Calu3 (cell line): ENCODE results near the gene IER5. TPM values are rescaled to one million over a fixed set of nuclear protein-coding genes. Genes with fewer than 3 reads are reported as not detected.

Experiments
- BruUV-seq: library from RNA; stranded (reverse); fragments of 400-500 nt; replicated peaks from 2 replicates; lab custom pipeline; 2021; lab: Mats Ljungman, UMichigan
- CTCF ChIA-PET: fragments of 300-600 bp; sonication (Branson Sonifier 250); formaldehyde crosslinking; loops from one replicate; lab custom pipeline; 2022; ENCODE audit warnings: antibody characterized with exemption; lab: Charles Lee
- DNase-seq: peaks from one replicate; pipeline ENCODE4 v3.0.0; 2022
- H3K27ac Mint-ChIP-seq: one replicate; pipeline ENCODE4 v1.8.0; 2022; ENCODE audit warnings: mixed read lengths; ENCODE audit not compliant: unreplicated experiment
- H3K27me3 Mint-ChIP-seq: one replicate; pipeline ENCODE4 v1.8.0; 2022; ENCODE audit warnings: mixed read lengths; ENCODE audit not compliant: unreplicated experiment
- H3K36me3 Mint-ChIP-seq: one replicate; pipeline ENCODE4 v1.8.0; 2022; ENCODE audit warnings: mild to moderate bottlenecking, moderate library complexity, mixed read lengths; ENCODE audit not compliant: insufficient read depth, unreplicated experiment
- H3K4me1 Mint-ChIP-seq: one replicate; pipeline ENCODE4 v1.8.0; 2022; ENCODE audit warnings: mild to moderate bottlenecking, low read depth, mixed read lengths; ENCODE audit not compliant: unreplicated experiment
- H3K4me3 Mint-ChIP-seq: one replicate; pipeline ENCODE4 v1.8.0; 2022; ENCODE audit warnings: mild to moderate bottlenecking, low read depth, moderate library complexity, mixed read lengths; ENCODE audit not compliant: unreplicated experiment
- H3K9me3 Mint-ChIP-seq: one replicate; pipeline ENCODE4 v1.8.0; 2022; ENCODE audit warnings: low read depth, mixed read lengths; ENCODE audit not compliant: unreplicated experiment
- intact Hi-C: fragments of 100-400 bp; cut with micrococcal nuclease; formaldehyde crosslinking; loops from one replicate; pipeline ENCODE4 v1.10.0; 2022; ENCODE audit not compliant: unreplicated experiment
- total RNA-seq: library from RNA; stranded (reverse); gene quantifications from 2 replicates; pipeline ENCODE4 v1.2.3, GENCODE V29; 2022
- TF ChIP-seq, protein P1 (sequence below): fragments of 200-600 bp; IDR thresholded peaks from one replicate; pipeline ENCODE4 v1.8.0; 2022; ENCODE audit warnings: antibody characterized with exemption; ENCODE audit not compliant: unreplicated experiment

IER5 gene
- total RNA-seq, 1 experiment from 2014 or later, result 11.4 TPM

DNA sequence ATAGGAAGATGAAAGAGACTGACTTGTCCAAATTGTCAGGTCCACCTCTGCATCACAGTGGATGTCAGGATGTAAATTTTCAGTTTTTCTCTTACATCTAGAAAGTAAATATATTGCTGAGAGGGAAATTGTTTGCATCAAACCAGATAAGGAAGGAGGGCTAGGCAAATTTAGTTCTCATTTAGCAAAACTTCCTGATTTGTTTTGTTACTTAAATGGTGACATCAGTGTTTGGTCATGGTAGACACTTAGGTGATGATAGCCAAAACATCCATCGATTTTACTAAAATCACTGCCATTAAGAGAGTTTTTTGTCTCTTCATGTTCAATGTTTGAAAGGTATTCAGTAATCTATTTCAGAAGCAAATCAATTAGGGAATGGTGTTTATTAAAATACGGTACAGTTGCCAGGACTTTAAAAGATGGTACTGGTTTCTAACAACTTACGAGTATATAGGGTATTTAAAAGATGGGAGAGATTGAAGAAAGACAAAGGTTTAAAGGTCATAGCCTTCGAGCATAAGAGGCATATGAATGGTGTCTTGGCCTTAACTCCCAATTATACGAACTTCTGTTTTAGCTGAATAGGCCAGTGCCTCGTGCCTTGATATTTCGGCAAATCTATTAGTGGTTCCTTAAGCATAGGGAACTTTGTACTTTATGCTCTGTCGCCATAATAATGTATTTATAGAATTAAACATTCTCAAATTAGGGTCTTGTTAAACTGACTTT is 3.0 kb downstream of the IER5 start:
- DNase-seq, result no peak
- H3K27me3 Mint-ChIP-seq, result no peaks in the 10 kb centered on the region
- intact Hi-C loops, result loop anchor here (2.0 kb wide), 1 partner anchor 13 kb away; no protein-coding TSS in a partner anchor
- peaks cover 42% of the 10 kb centered on the region for H3K36me3 Mint-ChIP-seq
- TF ChIP-seq, protein P1, sequence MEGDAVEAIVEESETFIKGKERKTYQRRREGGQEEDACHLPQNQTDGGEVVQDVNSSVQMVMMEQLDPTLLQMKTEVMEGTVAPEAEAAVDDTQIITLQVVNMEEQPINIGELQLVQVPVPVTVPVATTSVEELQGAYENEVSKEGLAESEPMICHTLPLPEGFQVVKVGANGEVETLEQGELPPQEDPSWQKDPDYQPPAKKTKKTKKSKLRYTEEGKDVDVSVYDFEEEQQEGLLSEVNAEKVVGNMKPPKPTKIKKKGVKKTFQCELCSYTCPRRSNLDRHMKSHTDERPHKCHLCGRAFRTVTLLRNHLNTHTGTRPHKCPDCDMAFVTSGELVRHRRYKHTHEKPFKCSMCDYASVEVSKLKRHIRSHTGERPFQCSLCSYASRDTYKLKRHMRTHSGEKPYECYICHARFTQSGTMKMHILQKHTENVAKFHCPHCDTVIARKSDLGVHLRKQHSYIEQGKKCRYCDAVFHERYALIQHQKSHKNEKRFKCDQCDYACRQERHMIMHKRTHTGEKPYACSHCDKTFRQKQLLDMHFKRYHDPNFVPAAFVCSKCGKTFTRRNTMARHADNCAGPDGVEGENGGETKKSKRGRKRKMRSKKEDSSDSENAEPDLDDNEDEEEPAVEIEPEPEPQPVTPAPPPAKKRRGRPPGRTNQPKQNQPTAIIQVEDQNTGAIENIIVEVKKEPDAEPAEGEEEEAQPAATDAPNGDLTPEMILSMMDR, result no peak
- H3K9me3 Mint-ChIP-seq, result no peaks in the 10 kb centered on the region
- CTCF ChIA-PET, result interaction anchor here (0.7 to 1.7 kb wide), 8 partner anchors 7 to 210 kb away, joined by 3 to 10 read pairs (median 5); no protein-coding TSS in a partner anchor
- BruUV-seq, result no TSS peak
- peaks cover 26% of the 10 kb centered on the region for H3K4me1 Mint-ChIP-seq
- H3K27ac Mint-ChIP-seq, result peak overlapping the region; percentile 90
- H3K4me3 Mint-ChIP-seq, result peak overlapping the region; percentile 93

DNA sequence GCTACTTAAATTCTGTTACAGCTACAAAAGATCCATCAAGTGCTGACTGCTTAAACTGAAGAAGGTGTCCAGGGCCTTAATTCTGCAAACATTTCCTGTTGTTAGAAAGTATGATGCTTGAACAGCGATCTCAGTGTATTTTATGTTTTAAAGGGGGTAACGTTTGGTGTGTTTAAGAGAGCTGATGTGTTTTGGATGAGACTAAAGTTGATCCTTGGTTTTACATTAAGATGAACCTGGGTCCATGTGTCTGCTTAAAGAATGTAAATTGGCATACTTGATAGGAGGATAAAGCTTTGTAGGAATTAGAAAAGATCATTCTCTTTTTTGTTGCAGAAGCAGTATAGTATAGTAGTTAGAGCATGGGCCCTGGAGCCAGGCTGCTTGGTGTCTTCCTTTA is 3.6 kb downstream of the IER5 start:
- H3K4me1 Mint-ChIP-seq, result peaks cover 26% of the 10 kb centered on the region
- intact Hi-C loops, result no loop called here

DNA sequence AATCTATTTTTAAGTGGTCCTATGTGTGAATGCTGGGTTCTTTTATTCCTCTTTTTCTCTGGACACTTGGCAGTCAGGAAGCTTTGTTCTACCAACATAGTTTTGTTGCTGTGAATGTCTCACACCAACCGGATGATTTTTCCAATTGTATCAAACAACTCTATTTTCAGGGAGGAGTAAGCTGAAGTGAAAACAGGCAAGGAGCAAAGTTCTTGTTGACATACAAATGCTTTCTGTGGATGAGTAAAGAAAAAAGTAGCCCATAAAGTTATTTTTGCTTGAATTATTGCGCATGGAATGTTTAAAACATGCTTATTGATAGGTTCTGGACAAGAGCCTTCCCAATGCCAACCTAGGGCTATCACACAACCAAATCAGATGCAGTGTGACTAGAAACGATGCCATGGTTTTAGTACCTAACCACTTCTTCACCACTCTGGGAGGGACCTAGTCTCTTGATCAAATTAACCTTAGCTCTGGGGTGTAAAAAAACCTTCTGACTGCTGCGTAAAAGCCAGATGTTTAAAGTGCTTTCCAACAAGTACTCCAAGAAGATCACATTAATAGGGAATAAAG is 4.5 kb downstream of the IER5 start:
- TF ChIP-seq, protein P1, result no peak
- intact Hi-C loops, result no loop called here
- no TSS peak for BruUV-seq
- Mint-ChIP-seq H3K36me3 (peaks cover 33% of the 10 kb centered on the region), H3K4me3 (no peak overlapping the region), H3K4me1 (peaks cover 26% of the 10 kb centered on the region), H3K9me3 (no peaks in the 10 kb centered on the region), H3K27ac (no peak overlapping the region), H3K27me3 (no peaks in the 10 kb centered on the region)
- DNase-seq, result no peak
- CTCF ChIA-PET, result no interaction called here

More for the DNA sequence above, 3.6 kb downstream of the IER5 start:
- TF ChIP-seq, protein P1, result no peak
- no peak for DNase-seq
- CTCF ChIA-PET, result interaction anchor here (0.8 kb wide), 1 partner anchor 50 kb away, joined by 3 read pairs; no protein-coding TSS in a partner anchor
- Mint-ChIP-seq H3K9me3 (no peaks in the 10 kb centered on the region), H3K27me3 (no peaks in the 10 kb centered on the region), H3K36me3 (peaks cover 42% of the 10 kb centered on the region), H3K27ac (no peak overlapping the region), H3K4me3 (no peak overlapping the region)
- BruUV-seq, result no TSS peak

DNA sequence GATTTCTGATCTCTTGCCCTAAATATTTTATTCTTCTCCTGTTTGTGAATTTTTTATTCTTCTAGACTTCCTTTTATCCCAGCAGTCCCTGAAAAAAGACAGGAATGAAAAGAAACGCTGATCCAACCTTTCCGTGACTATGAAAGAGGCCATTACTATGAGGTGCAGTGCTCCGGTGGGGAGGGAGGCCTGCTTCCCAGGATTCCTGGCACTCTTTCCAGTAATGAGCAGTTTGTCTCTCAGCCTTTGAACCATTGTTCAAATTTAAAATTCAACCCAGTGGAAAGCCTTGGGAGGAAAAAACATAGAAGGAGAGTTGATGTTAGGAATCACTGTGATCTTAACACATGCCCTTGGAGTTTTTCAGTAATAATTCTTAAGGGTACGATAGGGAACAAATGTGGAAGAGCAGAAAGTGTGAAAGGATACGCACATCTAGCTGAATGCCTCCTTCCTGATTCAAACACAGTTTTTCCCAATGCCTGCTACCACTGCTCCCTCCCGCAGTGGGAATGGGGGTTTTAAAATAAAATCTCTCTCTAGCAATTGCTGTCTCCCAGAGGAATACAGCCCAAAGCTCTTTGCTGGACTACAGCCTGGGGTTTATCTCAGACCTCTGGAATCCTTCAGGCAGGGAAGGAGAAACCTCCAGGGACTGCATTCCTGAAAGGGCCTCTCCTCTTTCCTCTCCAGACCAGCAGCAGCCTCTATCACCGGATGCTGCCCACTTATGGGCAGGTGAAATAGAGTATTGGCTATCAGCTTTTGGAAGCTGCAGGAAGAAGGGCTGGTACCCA is 6.1 kb downstream of the IER5 start:
- H3K36me3 Mint-ChIP-seq, result peaks cover 17% of the 10 kb centered on the region
- TF ChIP-seq, protein P1, result no peak

More for the DNA sequence above, 6.1 kb downstream of the IER5 start:
- Mint-ChIP-seq H3K27me3 (peaks cover 7% of the 10 kb centered on the region), H3K4me1 (peaks cover 30% of the 10 kb centered on the region), H3K27ac (no peak overlapping the region), H3K4me3 (no peak overlapping the region), H3K9me3 (no peaks in the 10 kb centered on the region)
- intact Hi-C loops, result no loop called here
- no peak for DNase-seq
- CTCF ChIA-PET, result interaction anchor here (0.6 kb wide), 1 partner anchor 79 kb away, joined by 3 read pairs; no protein-coding TSS in a partner anchor
- BruUV-seq, result no TSS peak
